Keratinocyte (primary cell): ENCODE results near the gene NCK1. TPM values are rescaled to one million over a fixed set of nuclear protein-coding genes. Genes with fewer than 3 reads are reported as not detected.

Source experiments
- DNase-seq: peaks from one replicate; pipeline ENCODE4 v3.0.0-alpha.2; 2011; ENCODE audit warnings: low read depth, missing footprints, low spot score
- FAIRE-seq: peaks from 2 replicates; lab custom pipeline; 2011; peaks lifted over from hg19 to GRCh38; lab: Jason Lieb, UNC
- H2AFZ ChIP-seq: 2 replicates; pipeline ENCODE4 v1.6.0; 2012; ENCODE audit warnings: low read length, control low read depth, inconsistent platforms; ENCODE audit not compliant: control insufficient read depth
- H3K27ac ChIP-seq: 2 replicates; pipeline ENCODE4 v1.5.1; 2011; ENCODE audit warnings: low read length; ENCODE audit not compliant: control insufficient read depth, insufficient read depth
- H3K27me3 ChIP-seq: 3 replicates; pipeline ENCODE4 v1.6.0; 2011; ENCODE audit warnings: low read length; ENCODE audit not compliant: control insufficient read depth, insufficient read depth; ENCODE audit errors: extremely low read depth
- H3K36me3 ChIP-seq, 2 experiments: 2 replicates in 1 of 2; 3 replicates in 1 of 2; pipeline ENCODE4 v1.5.1; 2011; ENCODE audit warnings: low read length in 2 of 2, mild to moderate bottlenecking in 1 of 2; ENCODE audit not compliant: control insufficient read depth in 2 of 2, insufficient read depth in 2 of 2; ENCODE audit errors: extremely low read depth in 1 of 2
- H3K4me1 ChIP-seq: 3 replicates; pipeline ENCODE4 v1.5.1; 2011; ENCODE audit warnings: low read length; ENCODE audit not compliant: control insufficient read depth, insufficient read depth; ENCODE audit errors: extremely low read depth
- H3K4me2 ChIP-seq: 3 replicates; pipeline ENCODE4 v1.6.0; 2011; ENCODE audit warnings: low read depth, low read length; ENCODE audit not compliant: control insufficient read depth, insufficient read depth; ENCODE audit errors: extremely low read depth
- H3K4me3 ChIP-seq, 3 experiments: fragments of 200-600 bp in 1 of 3; sonication (generic) in 1 of 3; 2 replicates in 2 of 3; 3 replicates in 1 of 3; pipeline ENCODE4 v1.5.1; 2011 to 2016; ENCODE audit warnings: low read length in 3 of 3, mild to moderate bottlenecking in 3 of 3, control low read depth in 2 of 3, inconsistent platforms in 1 of 3, low read depth in 1 of 3, mixed read lengths in 1 of 3, mixed run types in 1 of 3, moderate library complexity in 1 of 3; ENCODE audit not compliant: control insufficient read depth in 2 of 3, insufficient read depth in 2 of 3; ENCODE audit errors: extremely low read depth in 1 of 3
- H3K79me2 ChIP-seq: 2 replicates; pipeline ENCODE4 v1.6.0; 2012; ENCODE audit warnings: low read length; ENCODE audit not compliant: control insufficient read depth, insufficient read depth
- H3K9ac ChIP-seq: 3 replicates; pipeline ENCODE4 v1.6.0; 2011; ENCODE audit warnings: low read length; ENCODE audit not compliant: control insufficient read depth, insufficient read depth; ENCODE audit errors: extremely low read depth
- H3K9me1 ChIP-seq: 3 replicates; pipeline ENCODE4 v1.6.0; 2011; ENCODE audit warnings: low read length; ENCODE audit not compliant: control insufficient read depth, insufficient read depth; ENCODE audit errors: extremely low read depth
- H3K9me3 ChIP-seq: 2 replicates; pipeline ENCODE4 v1.5.1; 2012; ENCODE audit warnings: low read depth, low read length; ENCODE audit not compliant: control insufficient read depth
- H4K20me1 ChIP-seq: 3 replicates; pipeline ENCODE4 v1.6.0; 2011; ENCODE audit warnings: low read length; ENCODE audit not compliant: control insufficient read depth, insufficient read depth; ENCODE audit errors: extremely low read depth
- CTCF ChIP-seq, 3 experiments: IDR thresholded peaks in 1 of 3; conservative IDR thresholded peaks in 1 of 3; optimal IDR thresholded peaks in 1 of 3; 2 replicates in 2 of 3; 3 replicates in 1 of 3; pipeline versions ENCODE3 to v1.5.1; 2011; ENCODE audit warnings: low read length in 3 of 3, mild to moderate bottlenecking in 3 of 3, moderate library complexity in 2 of 3, control low read depth in 1 of 3, inconsistent platforms in 1 of 3; ENCODE audit not compliant: insufficient read depth in 2 of 3; ENCODE audit errors: extremely low read depth in 1 of 3
- EZH2 ChIP-seq: IDR thresholded peaks from one replicate; pipeline ENCODE4 v1.6.1; 2012; ENCODE audit warnings: inconsistent platforms, mild to moderate bottlenecking, low read length, moderate library complexity
- dilution Hi-C: fragments of 300-500 bp; cut with MboI; formaldehyde crosslinking; loops from one replicate; pipeline ENCODE4 v1.7.0; 2020; ENCODE audit warnings: low sequenced_read_pairs; ENCODE audit not compliant: extremely low pct_ligation_motif_present
- polyA plus RNA-seq, 5 experiments: library from polyadenylated mRNA; depleted of rRNA in 3 of 5; stranded (reverse) in 3 of 5; stranded (forward) in 1 of 5; unstranded in 1 of 5; fragments of >200 nt; gene quantifications; 1 replicate in 1 of 5; 2 replicates in 3 of 5; 3 replicates in 1 of 5; pipeline versions ENCODE4 v1.2.1 to v1.2.3, GENCODE V29; 2011 to 2012; ENCODE audit warnings: missing spikeins in 2 of 5, low read depth in 1 of 5, low replicate concordance in 1 of 5

Gene NCK1
- polyA plus RNA-seq, 1 donor (not counting 4 experiments of a cell fraction or from before 2014, with no cell fraction given), result 57.9 TPM

DNA sequence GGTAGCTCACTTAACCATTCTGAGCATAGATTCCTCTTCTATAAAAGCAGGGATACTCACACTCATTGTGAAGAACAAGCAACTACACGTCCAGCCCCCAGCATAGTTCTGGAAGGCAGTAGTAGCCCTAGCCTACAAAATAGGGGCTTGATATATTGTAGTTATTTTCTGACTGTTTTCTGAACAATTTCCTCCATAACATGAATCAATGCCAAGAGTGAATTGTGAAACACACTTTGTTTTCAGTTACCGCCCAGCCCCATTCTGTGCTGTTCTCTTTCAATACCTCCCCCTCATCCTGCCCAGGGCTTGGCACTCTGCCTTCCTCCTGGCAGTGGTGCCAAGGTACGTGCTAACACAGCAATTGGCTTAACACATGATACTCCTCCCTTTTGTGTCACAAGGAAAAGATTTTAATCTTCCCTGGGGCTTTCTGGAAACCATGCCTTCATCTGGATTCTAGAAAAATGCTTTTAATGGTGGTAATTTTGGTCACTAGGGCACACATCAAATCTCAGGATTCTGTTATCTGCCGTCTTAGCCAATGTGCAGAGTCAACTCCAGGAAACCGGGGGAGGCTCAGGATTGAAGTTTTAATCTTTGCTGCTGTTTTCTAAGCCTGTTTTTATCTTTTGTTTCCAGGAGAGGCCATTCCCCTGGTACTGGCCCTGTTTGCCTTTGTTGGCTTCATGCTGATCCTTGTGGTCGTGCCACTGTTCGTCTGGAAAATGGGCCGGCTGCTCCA, 132.9 kb downstream of the NCK1 start:
- peaks cover 4% of the 10 kb centered on the region for H3K79me2 ChIP-seq
- peak overlapping the region; percentile 59 for H3K4me2 ChIP-seq
- peak; percentile 96 for DNase-seq
- H3K4me1 ChIP-seq, result peaks cover 64% of the 10 kb centered on the region
- TF ChIP-seq EZH2, result no peak
- TF ChIP-seq CTCF (optimal IDR thresholded peaks at IDR 0.05 in 1 of 3, IDR thresholded peaks at IDR 0.05 in 1 of 3, conservative IDR thresholded peaks at IDR 0.05 in 1 of 3; ENCODE audit: extremely low read depth in 1 of 3, insufficient read depth in 2 of 3, low read length in 3 of 3), result no peak
- peak overlapping the region; percentile 55 for H3K9ac ChIP-seq
- FAIRE-seq, result peak; percentile 99
- dilution Hi-C loops, result no loop called here
- no peaks in the 10 kb centered on the region for H3K27me3 ChIP-seq
- H2AFZ ChIP-seq, result no peak overlapping the region
- H4K20me1 ChIP-seq, result no peaks in the 10 kb centered on the region
- peaks cover 2% of the 10 kb centered on the region for H3K9me1 ChIP-seq
- peaks cover 13 to 41% of the 10 kb centered on the region in 2 experiments for H3K36me3 ChIP-seq
- no peaks in the 10 kb centered on the region for H3K9me3 ChIP-seq
- H3K4me3 ChIP-seq, result no peak overlapping the region
- H3K27ac ChIP-seq, result peak overlapping the region; percentile 84

DNA sequence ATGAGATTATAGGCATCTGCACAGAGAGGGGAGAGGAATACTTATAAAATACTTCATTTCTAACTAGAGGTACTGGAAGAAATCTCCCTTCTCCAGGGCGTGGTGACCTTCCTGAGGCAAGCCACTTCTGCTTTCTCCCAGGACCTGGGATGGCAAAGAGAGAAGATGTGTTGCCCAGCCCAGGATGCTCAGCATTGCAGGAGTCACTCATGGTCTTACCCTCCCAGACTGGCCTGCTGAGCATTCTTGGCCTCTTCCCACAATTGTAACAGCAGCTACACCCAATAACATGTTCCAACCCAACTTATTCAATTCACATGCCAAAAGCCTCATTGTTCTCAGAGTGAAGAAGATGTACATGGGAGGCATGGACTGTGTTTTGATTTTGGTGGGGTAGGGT, 133.6 kb downstream of the NCK1 start:
- Histone ChIP-seq H3K9me1 (peaks cover 2% of the 10 kb centered on the region), H2AFZ (no peak overlapping the region), H3K9me3 (no peaks in the 10 kb centered on the region), H3K9ac (peak overlapping the region; percentile 55), H3K79me2 (peaks cover 9% of the 10 kb centered on the region), H3K4me3 (no peak overlapping the region), H3K4me2 (peak overlapping the region; percentile 33), H3K27me3 (no peaks in the 10 kb centered on the region), H3K4me1 (peaks cover 57% of the 10 kb centered on the region), H4K20me1 (no peaks in the 10 kb centered on the region), H3K36me3 (peaks cover 13 to 41% of the 10 kb centered on the region in 2 experiments), H3K27ac (peak overlapping the region; percentile 84)
- no peak for TF ChIP-seq EZH2
- no peak for TF ChIP-seq CTCF (optimal IDR thresholded peaks at IDR 0.05 in 1 of 3, IDR thresholded peaks at IDR 0.05 in 1 of 3, conservative IDR thresholded peaks at IDR 0.05 in 1 of 3; ENCODE audit: extremely low read depth in 1 of 3, insufficient read depth in 2 of 3, low read length in 3 of 3)
- FAIRE-seq (peak; percentile 96), DNase-seq (no peak)
- dilution Hi-C loops, result no loop called here

Other genes with a start within 250 kb of the NCK1 start
- gene STAG1, start 109.8 kb upstream of the NCK1 start, polyA plus RNA-seq, result 5.9 to 11.8 TPM (median 7.1 TPM) in 3 replicates
- 0.61 to 1.9 TPM (median 1.5 TPM) in 3 replicates for gene SLC35G2, start 43.1 kb upstream of the NCK1 start, polyA plus RNA-seq
- gene IL20RB, start 95.8 kb downstream of the NCK1 start, polyA plus RNA-seq, result 192 to 319 TPM (median 239 TPM) in 3 replicates